ENCODE measurements around the gene NBEA.
A peak's percentile ranks its signal among the peaks of the same experiment; 100 is the strongest.

NBEA gene

GRCh38 chr13:35146686-35147085 lies 204.6 kb downstream of the NBEA start:
- Histone ChIP-seq H2BK5ac (ENCODE audit: low read length) (no peak overlapping the region), H4K8ac (ENCODE audit: low read depth, low read length) (no peak overlapping the region), H3K4me3 (ENCODE audit: low read length in 2 of 2) (no peak overlapping the region), H3K79me1 (ENCODE audit: low read depth, low read length) (no peaks in the 10 kb centered on the region), H2AK5ac (ENCODE audit: low read depth, low read length) (no peak overlapping the region), H3K4me2 (ENCODE audit: insufficient read depth, low read length, poor library complexity, severe bottlenecking) (no peak overlapping the region), H3K4ac (ENCODE audit: low read length) (no peak overlapping the region), H3K27me3 (ENCODE audit: control insufficient read depth in 3 of 3, insufficient read depth in 3 of 3, low read depth in 1 of 3, low read length in 3 of 3) (no peaks in the 10 kb centered on the region), H3K9ac (ENCODE audit: low read depth, low read length, poor library complexity) (no peak overlapping the region), H3K4me1 (ENCODE audit: control insufficient read depth in 2 of 2, insufficient read depth in 1 of 2, low read depth in 1 of 2, low read length in 2 of 2) (peaks cover 0 to 5% of the 10 kb centered on the region in 2 donors), H2BK15ac (ENCODE audit: low read length) (no peak overlapping the region), H3K9me3 (replicated peaks in 1 of 2; ENCODE audit: control insufficient read depth in 2 of 2, insufficient read depth in 1 of 2, low read depth in 1 of 2, low read length in 2 of 2) (no peaks in the 10 kb centered on the region), H3K14ac (ENCODE audit: low read length) (no peak overlapping the region), H2BK12ac (ENCODE audit: low read length) (no peak overlapping the region), H2BK120ac (ENCODE audit: low read depth, low read length) (no peak overlapping the region), H3K27ac (replicated peaks; ENCODE audit: low read length) (no peak overlapping the region), H3K18ac (ENCODE audit: low read length) (no peak overlapping the region), H3K36me3 (replicated peaks in 1 of 2; ENCODE audit: control insufficient read depth in 2 of 2, insufficient read depth in 2 of 2, low read length in 2 of 2) (peaks cover 0 to 2% of the 10 kb centered on the region in 2 donors), H3K23ac (ENCODE audit: low read depth, low read length, poor library complexity) (no peak overlapping the region), H2AFZ (ENCODE audit: low read length) (no peak overlapping the region), H4K91ac (ENCODE audit: low read depth, low read length, poor library complexity) (no peak overlapping the region)
- DNase-seq (ENCODE audit: low spot score) = no peak
- WGBS, 2 donors (ENCODE audit: extremely low coverage in 2 of 2, insufficient read length in 2 of 2, insufficient replicate concordance in 1 of 2) = no CpG with 5 or more reads among the region's 1 CpG

GRCh38 chr13:35157143-35157755 lies 215.2 kb downstream of the NBEA start:
- Histone ChIP-seq H3K9me3 (replicated peaks in 1 of 2; ENCODE audit: control insufficient read depth in 2 of 2, insufficient read depth in 1 of 2, low read depth in 1 of 2, low read length in 2 of 2) (no peaks in the 10 kb centered on the region), H2BK5ac (ENCODE audit: low read length) (no peak overlapping the region), H4K8ac (ENCODE audit: low read depth, low read length) (no peak overlapping the region), H3K27ac (replicated peaks; ENCODE audit: low read length) (no peak overlapping the region), H2AFZ (ENCODE audit: low read length) (no peak overlapping the region), H2AK5ac (ENCODE audit: low read depth, low read length) (no peak overlapping the region), H3K36me3 (replicated peaks in 1 of 2; ENCODE audit: control insufficient read depth in 2 of 2, insufficient read depth in 2 of 2, low read length in 2 of 2) (peaks cover 0 to 6% of the 10 kb centered on the region in 2 donors), H3K4ac (ENCODE audit: low read length) (no peak overlapping the region), H3K27me3 (ENCODE audit: control insufficient read depth in 3 of 3, insufficient read depth in 3 of 3, low read depth in 1 of 3, low read length in 3 of 3) (no peaks in the 10 kb centered on the region), H3K23ac (ENCODE audit: low read depth, low read length, poor library complexity) (no peak overlapping the region), H3K4me3 (ENCODE audit: low read length in 2 of 2) (no peak overlapping the region), H3K4me1 (ENCODE audit: control insufficient read depth in 2 of 2, insufficient read depth in 1 of 2, low read depth in 1 of 2, low read length in 2 of 2) (no peaks in the 10 kb centered on the region), H2BK120ac (ENCODE audit: low read depth, low read length) (no peak overlapping the region), H3K4me2 (ENCODE audit: insufficient read depth, low read length, poor library complexity, severe bottlenecking) (no peak overlapping the region), H3K18ac (ENCODE audit: low read length) (no peak overlapping the region), H3K14ac (ENCODE audit: low read length) (no peak overlapping the region), H2BK15ac (ENCODE audit: low read length) (no peak overlapping the region), H3K79me1 (ENCODE audit: low read depth, low read length) (no peaks in the 10 kb centered on the region), H3K9ac (ENCODE audit: low read depth, low read length, poor library complexity) (no peak overlapping the region), H4K91ac (ENCODE audit: low read depth, low read length, poor library complexity) (no peak overlapping the region), H2BK12ac (ENCODE audit: low read length) (no peak overlapping the region)
- WGBS, 2 donors (ENCODE audit: extremely low coverage in 2 of 2, insufficient read length in 2 of 2, insufficient replicate concordance in 1 of 2) = no CpG with 5 or more reads among the region's 3 CpGs
- DNase-seq (ENCODE audit: low spot score) = peak; percentile 50

GRCh38 chr13:35159041-35159440 lies 217.0 kb downstream of the NBEA start:
- H2AK5ac ChIP-seq (ENCODE audit: low read depth, low read length) = no peak overlapping the region
- no peak overlapping the region for H2BK5ac ChIP-seq (ENCODE audit: low read length)
- peaks cover 0 to 6% of the 10 kb centered on the region in 2 donors for H3K36me3 ChIP-seq (replicated peaks in 1 of 2; ENCODE audit: control insufficient read depth in 2 of 2, insufficient read depth in 2 of 2, low read length in 2 of 2)
- H3K4me2 ChIP-seq (ENCODE audit: insufficient read depth, low read length, poor library complexity, severe bottlenecking) = no peak overlapping the region
- no peak overlapping the region for H3K9ac ChIP-seq (ENCODE audit: low read depth, low read length, poor library complexity)
- H3K14ac ChIP-seq (ENCODE audit: low read length) = no peak overlapping the region
- no peak overlapping the region for H2BK120ac ChIP-seq (ENCODE audit: low read depth, low read length)
- H3K4me3 ChIP-seq (ENCODE audit: low read length in 2 of 2) = no peak overlapping the region
- no peak overlapping the region for H3K27ac ChIP-seq (replicated peaks; ENCODE audit: low read length)
- WGBS, 2 donors (ENCODE audit: extremely low coverage in 2 of 2, insufficient read length in 2 of 2, insufficient replicate concordance in 1 of 2) = no CpG with 5 or more reads among the region's 5 CpGs
- H2AFZ ChIP-seq (ENCODE audit: low read length) = no peak overlapping the region
- H3K27me3 ChIP-seq (ENCODE audit: control insufficient read depth in 3 of 3, insufficient read depth in 3 of 3, low read depth in 1 of 3, low read length in 3 of 3) = no peaks in the 10 kb centered on the region
- no peak overlapping the region for H3K18ac ChIP-seq (ENCODE audit: low read length)
- no peak overlapping the region for H4K91ac ChIP-seq (ENCODE audit: low read depth, low read length, poor library complexity)
- H3K4ac ChIP-seq (ENCODE audit: low read length) = no peak overlapping the region
- no peak overlapping the region for H2BK12ac ChIP-seq (ENCODE audit: low read length)
- no peaks in the 10 kb centered on the region for H3K79me1 ChIP-seq (ENCODE audit: low read depth, low read length)
- H2BK15ac ChIP-seq (ENCODE audit: low read length) = no peak overlapping the region
- H4K8ac ChIP-seq (ENCODE audit: low read depth, low read length) = no peak overlapping the region
- no peaks in the 10 kb centered on the region for H3K9me3 ChIP-seq (replicated peaks in 1 of 2; ENCODE audit: control insufficient read depth in 2 of 2, insufficient read depth in 1 of 2, low read depth in 1 of 2, low read length in 2 of 2)
- H3K23ac ChIP-seq (ENCODE audit: low read depth, low read length, poor library complexity) = no peak overlapping the region
- no peak for DNase-seq (ENCODE audit: low spot score)
- no peaks in the 10 kb centered on the region for H3K4me1 ChIP-seq (ENCODE audit: control insufficient read depth in 2 of 2, insufficient read depth in 1 of 2, low read depth in 1 of 2, low read length in 2 of 2)

- peaks cover 0 to 8% of the 10 kb centered on the region in 2 donors for H3K4me1 ChIP-seq (ENCODE audit: control insufficient read depth in 2 of 2, insufficient read depth in 1 of 2, low read depth in 1 of 2, low read length in 2 of 2)
- H3K9ac ChIP-seq (ENCODE audit: low read depth, low read length, poor library complexity) = no peak overlapping the region
- H3K27me3 ChIP-seq (ENCODE audit: control insufficient read depth in 3 of 3, insufficient read depth in 3 of 3, low read depth in 1 of 3, low read length in 3 of 3) = no peaks in the 10 kb centered on the region
- no peak overlapping the region for H3K4ac ChIP-seq (ENCODE audit: low read length)
- DNase-seq (ENCODE audit: low spot score) = no peak
- H3K23ac ChIP-seq (ENCODE audit: low read depth, low read length, poor library complexity) = no peak overlapping the region
- WGBS, 2 donors (ENCODE audit: extremely low coverage in 2 of 2, insufficient read length in 2 of 2, insufficient replicate concordance in 1 of 2) = no CpG with 5 or more reads among the region's 3 CpGs
- H2BK5ac ChIP-seq (ENCODE audit: low read length) = no peak overlapping the region
- no peak overlapping the region for H3K27ac ChIP-seq (replicated peaks; ENCODE audit: low read length)
- no peak overlapping the region for H4K91ac ChIP-seq (ENCODE audit: low read depth, low read length, poor library complexity)
- H3K36me3 ChIP-seq (replicated peaks in 1 of 2; ENCODE audit: control insufficient read depth in 2 of 2, insufficient read depth in 2 of 2, low read length in 2 of 2) = peaks cover 0 to 6% of the 10 kb centered on the region in 2 donors
- no peak overlapping the region for H2AFZ ChIP-seq (ENCODE audit: low read length)
- no peak overlapping the region for H2BK12ac ChIP-seq (ENCODE audit: low read length)
- no peak overlapping the region for H2BK120ac ChIP-seq (ENCODE audit: low read depth, low read length)
- no peak overlapping the region for H3K14ac ChIP-seq (ENCODE audit: low read length)
- no peak overlapping the region for H2BK15ac ChIP-seq (ENCODE audit: low read length)
- no peak overlapping the region for H2AK5ac ChIP-seq (ENCODE audit: low read depth, low read length)
- no peak overlapping the region for H4K8ac ChIP-seq (ENCODE audit: low read depth, low read length)
- H3K4me2 ChIP-seq (ENCODE audit: insufficient read depth, low read length, poor library complexity, severe bottlenecking) = no peak overlapping the region
- H3K18ac ChIP-seq (ENCODE audit: low read length) = no peak overlapping the region
- no peaks in the 10 kb centered on the region for H3K9me3 ChIP-seq (replicated peaks in 1 of 2; ENCODE audit: control insufficient read depth in 2 of 2, insufficient read depth in 1 of 2, low read depth in 1 of 2, low read length in 2 of 2)
- no peak overlapping the region for H3K4me3 ChIP-seq (ENCODE audit: low read length in 2 of 2)
- no peaks in the 10 kb centered on the region for H3K79me1 ChIP-seq (ENCODE audit: low read depth, low read length)
Measured at GRCh38 chr13:35160896-35161295, 218.8 kb downstream of the NBEA start.
